H9 (cell line): ENCODE results near the gene TDRD7. TPM values are rescaled to one million over a fixed set of nuclear protein-coding genes. Genes with fewer than 3 reads are reported as not detected.

Experiments
- DNase-seq: peaks from one replicate; pipeline ENCODE4 v3.0.0-alpha.2; 2017
- H2AFZ ChIP-seq: one replicate; pipeline ENCODE4 v1.6.1; 2013; ENCODE audit warnings: mild to moderate bottlenecking, low read length, control low read depth, moderate library complexity
- H2AK5ac ChIP-seq: 2 replicates; pipeline ENCODE4 v1.6.1; 2013; ENCODE audit warnings: low read length, control low read depth, mixed read lengths; ENCODE audit not compliant: insufficient read length
- H2BK120ac ChIP-seq: one replicate; pipeline ENCODE4 v1.6.1; 2013; ENCODE audit warnings: low read depth, mild to moderate bottlenecking, low read length, control low read depth, inconsistent platforms; ENCODE audit not compliant: poor library complexity, severe bottlenecking
- H2BK12ac ChIP-seq: 2 replicates; pipeline ENCODE4 v1.6.1; 2013; ENCODE audit warnings: low read length, control low read depth, mixed read lengths, low read depth; ENCODE audit not compliant: insufficient read length
- H2BK15ac ChIP-seq: 2 replicates; pipeline ENCODE4 v1.6.1; 2013; ENCODE audit warnings: low read depth, low read length, control low read depth
- H2BK20ac ChIP-seq: one replicate; pipeline ENCODE4 v1.6.1; 2013; ENCODE audit warnings: low read depth, mild to moderate bottlenecking, low read length, control low read depth, inconsistent platforms; ENCODE audit not compliant: poor library complexity, severe bottlenecking
- H2BK5ac ChIP-seq: 2 replicates; pipeline ENCODE4 v1.6.1; 2013; ENCODE audit warnings: low read length, control low read depth, mixed read lengths; ENCODE audit not compliant: insufficient read length
- H3K14ac ChIP-seq: 2 replicates; pipeline ENCODE4 v1.6.1; 2013; ENCODE audit warnings: low read length, control low read depth; ENCODE audit not compliant: insufficient read depth
- H3K18ac ChIP-seq: 2 replicates; pipeline ENCODE4 v1.6.1; 2013; ENCODE audit warnings: low read depth, mild to moderate bottlenecking, mixed read lengths, low read length, control low read depth; ENCODE audit not compliant: insufficient read length
- H3K23ac ChIP-seq: 2 replicates; pipeline ENCODE4 v1.6.1; 2013; ENCODE audit warnings: low read length, control low read depth, mixed read lengths, low read depth; ENCODE audit not compliant: insufficient read length
- H3K23me2 ChIP-seq: 2 replicates; pipeline ENCODE4 v1.6.1; 2013; ENCODE audit warnings: low read depth, mild to moderate bottlenecking, mixed read lengths, low read length, control low read depth; ENCODE audit not compliant: insufficient read length, poor library complexity, severe bottlenecking
- H3K27ac ChIP-seq: 2 replicates; pipeline ENCODE4 v1.5.1; 2013; ENCODE audit warnings: low read length, control low read depth, mixed read lengths, low read depth; ENCODE audit not compliant: insufficient read length
- H3K27me3 ChIP-seq: 2 replicates; pipeline ENCODE4 v1.6.1; 2013; ENCODE audit warnings: low read length, control low read depth, inconsistent platforms; ENCODE audit not compliant: insufficient read depth
- H3K4ac ChIP-seq: 2 replicates; pipeline ENCODE4 v1.6.1; 2013; ENCODE audit warnings: low read depth, mild to moderate bottlenecking, control low read depth, inconsistent platforms, low read length, moderate library complexity
- H3K4me1 ChIP-seq: 2 replicates; pipeline ENCODE4 v1.6.1; 2013; ENCODE audit warnings: low read length, control low read depth, inconsistent platforms; ENCODE audit not compliant: insufficient read depth
- H3K4me2 ChIP-seq: 2 replicates; pipeline ENCODE4 v1.6.1; 2013; ENCODE audit warnings: low read length, control low read depth, mixed read lengths; ENCODE audit not compliant: insufficient read length, insufficient read depth
- H3K56ac ChIP-seq: 2 replicates; pipeline ENCODE4 v1.6.1; 2013; ENCODE audit warnings: low read depth, mild to moderate bottlenecking, mixed read lengths, low read length, control low read depth; ENCODE audit not compliant: insufficient read length
- H3K79me1 ChIP-seq: 2 replicates; pipeline ENCODE4 v1.6.1; 2013; ENCODE audit warnings: low read depth, mild to moderate bottlenecking, moderate library complexity, low read length, control low read depth, inconsistent platforms; ENCODE audit not compliant: insufficient read depth, poor library complexity, severe bottlenecking
- H3K79me2 ChIP-seq: 2 replicates; pipeline ENCODE4 v1.6.1; 2013; ENCODE audit warnings: low read length, control low read depth, inconsistent platforms; ENCODE audit not compliant: insufficient read depth
- H3K9ac ChIP-seq: 2 replicates; pipeline ENCODE4 v1.6.1; 2013; ENCODE audit warnings: low read length, control low read depth, mixed read lengths; ENCODE audit not compliant: insufficient read length; ENCODE audit errors: extremely low read depth
- H3K9me3 ChIP-seq: one replicate; pipeline ENCODE4 v1.6.1; 2013; ENCODE audit warnings: low read depth, low read length, inconsistent platforms; ENCODE audit not compliant: control insufficient read depth
- H3T11ph ChIP-seq: one replicate; pipeline ENCODE4 v1.6.1; 2013; ENCODE audit warnings: mild to moderate bottlenecking, low read length, control low read depth, inconsistent platforms
- H4K20me1 ChIP-seq: one replicate; pipeline ENCODE4 v1.6.1; 2013; ENCODE audit not compliant: control insufficient read depth, insufficient read length, insufficient read depth
- H4K5ac ChIP-seq: 2 replicates; pipeline ENCODE4 v1.6.1; 2013; ENCODE audit warnings: low read depth, mild to moderate bottlenecking, mixed read lengths, low read length, control low read depth; ENCODE audit not compliant: insufficient read length
- H4K8ac ChIP-seq: replicated peaks from 2 replicates; pipeline ENCODE4 v1.6.1; 2013; ENCODE audit warnings: low read length, control low read depth, mixed read lengths, low read depth; ENCODE audit not compliant: insufficient read length
- H4K91ac ChIP-seq: 2 replicates; pipeline ENCODE4 v1.6.1; 2013; ENCODE audit warnings: low read depth, mild to moderate bottlenecking, moderate library complexity, mixed read lengths, low read length, control low read depth; ENCODE audit not compliant: insufficient read length
- H3K27ac Mint-ChIP-seq, 3 experiments: 2 replicates in 2 of 3; 3 replicates in 1 of 3; pipeline ENCODE4 v1.8.0; 2020 to 2021; ENCODE audit warnings: mixed read lengths in 3 of 3, mild to moderate bottlenecking in 1 of 3, moderate library complexity in 1 of 3
- H3K27me3 Mint-ChIP-seq: 2 replicates; pipeline ENCODE4 v1.8.0; 2021; ENCODE audit warnings: low read depth, mild to moderate bottlenecking, moderate library complexity, mixed read lengths
- H3K36me3 Mint-ChIP-seq, 3 experiments: 2 replicates in 2 of 3; 3 replicates in 1 of 3; pipeline ENCODE4 v1.8.0; 2020 to 2021; ENCODE audit warnings: low read depth in 3 of 3, mixed read lengths in 3 of 3; ENCODE audit not compliant: insufficient read depth in 1 of 3
- H3K4me1 Mint-ChIP-seq, 2 experiments: 2 replicates each; pipeline ENCODE4 v1.8.0; 2020; ENCODE audit warnings: mixed read lengths in 2 of 2
- H3K4me3 Mint-ChIP-seq, 2 experiments: 2 replicates in 1 of 2; 3 replicates in 1 of 2; pipeline ENCODE4 v1.8.0; 2020 to 2021; ENCODE audit warnings: mild to moderate bottlenecking in 2 of 2, mixed read lengths in 2 of 2, moderate library complexity in 1 of 2
- H3K9me3 Mint-ChIP-seq, 2 experiments: 2 replicates in 1 of 2; 3 replicates in 1 of 2; pipeline ENCODE4 v1.8.0; 2020; ENCODE audit warnings: mild to moderate bottlenecking in 2 of 2, mixed read lengths in 2 of 2, moderate library complexity in 1 of 2
- WGBS: extraction: QIAGEN DNeasy Blood & Tissue Kit; methylation state at CpG from one replicate; pipeline ENCODE4 v1.1.7; 2013; ENCODE audit warnings: missing lambda C conversion rate, low lambda C conversion rate, mixed read lengths; ENCODE audit not compliant: insufficient read length; ENCODE audit errors: extremely low coverage; 5-methylcytosine and 5-hydroxymethylcytosine counted together
- total RNA-seq: library from RNA; stranded (reverse); gene quantifications from 2 replicates; pipeline ENCODE4 v1.2.1, GENCODE V29; 2021
- TF ChIP-seq, protein P1 (sequence below): fragments of 200-600 bp; sonication (generic); conservative IDR thresholded peaks from 3 replicates; pipeline ENCODE4 v1.8.0; 2021; ENCODE audit warnings: antibody characterized with exemption, mild to moderate bottlenecking

The TDRD7 gene
- total RNA-seq, 1 experiment from 2014 or later = 5.1 TPM

- Mint-ChIP-seq H3K4me1 (peaks cover 10 to 16% of the 10 kb centered on the region in 2 experiments), H3K9me3 (peaks cover under 1 to 2% of the 10 kb centered on the region in 2 experiments; a peak in 3 of 5 replicates), H3K4me3 (no peak overlapping the region), H3K27ac (no peak overlapping the region), H3K27me3 (peaks cover 26% of the 10 kb centered on the region), H3K36me3 (no peaks in the 10 kb centered on the region; a peak in 1 of 7 replicates)
- Histone ChIP-seq H2BK20ac (no peak overlapping the region), H3K79me2 (no peaks in the 10 kb centered on the region), H3K23ac (no peak overlapping the region), H2BK15ac (no peak overlapping the region), H3K18ac (no peak overlapping the region), H3K9ac (no peak overlapping the region), H3K4ac (no peak overlapping the region), H3K4me1 (no peaks in the 10 kb centered on the region; the same call in 1 of the 2 replicates), H2AK5ac (no peak overlapping the region), H4K8ac (no peak overlapping the region), H3K79me1 (no peaks in the 10 kb centered on the region), H2BK120ac (no peak overlapping the region), H3T11ph (no peak overlapping the region), H4K5ac (no peak overlapping the region), H3K56ac (no peak overlapping the region), H4K20me1 (no peaks in the 10 kb centered on the region), H4K91ac (no peak overlapping the region), H2BK12ac (no peak overlapping the region), H3K9me3 (no peaks in the 10 kb centered on the region), H2AFZ (no peak overlapping the region), H3K27me3 (peaks cover 45% of the 10 kb centered on the region), H3K23me2 (peaks cover 16% of the 10 kb centered on the region), H3K27ac (no peak overlapping the region), H2BK5ac (no peak overlapping the region), H3K14ac (no peak overlapping the region), H3K4me2 (no peak overlapping the region)
- DNase-seq = no peak
- TF ChIP-seq, protein P1, sequence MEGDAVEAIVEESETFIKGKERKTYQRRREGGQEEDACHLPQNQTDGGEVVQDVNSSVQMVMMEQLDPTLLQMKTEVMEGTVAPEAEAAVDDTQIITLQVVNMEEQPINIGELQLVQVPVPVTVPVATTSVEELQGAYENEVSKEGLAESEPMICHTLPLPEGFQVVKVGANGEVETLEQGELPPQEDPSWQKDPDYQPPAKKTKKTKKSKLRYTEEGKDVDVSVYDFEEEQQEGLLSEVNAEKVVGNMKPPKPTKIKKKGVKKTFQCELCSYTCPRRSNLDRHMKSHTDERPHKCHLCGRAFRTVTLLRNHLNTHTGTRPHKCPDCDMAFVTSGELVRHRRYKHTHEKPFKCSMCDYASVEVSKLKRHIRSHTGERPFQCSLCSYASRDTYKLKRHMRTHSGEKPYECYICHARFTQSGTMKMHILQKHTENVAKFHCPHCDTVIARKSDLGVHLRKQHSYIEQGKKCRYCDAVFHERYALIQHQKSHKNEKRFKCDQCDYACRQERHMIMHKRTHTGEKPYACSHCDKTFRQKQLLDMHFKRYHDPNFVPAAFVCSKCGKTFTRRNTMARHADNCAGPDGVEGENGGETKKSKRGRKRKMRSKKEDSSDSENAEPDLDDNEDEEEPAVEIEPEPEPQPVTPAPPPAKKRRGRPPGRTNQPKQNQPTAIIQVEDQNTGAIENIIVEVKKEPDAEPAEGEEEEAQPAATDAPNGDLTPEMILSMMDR = no peak
- WGBS = no CpG with 5 or more reads among the region's 1 CpG
Observed at GRCh38 chr9:97503862-97504210, 91.9 kb downstream of the TDRD7 start.
